ENCODE results near the gene LRFN5. TPM values are rescaled to one million over a fixed set of nuclear protein-coding genes. Genes with fewer than 3 reads are reported as not detected.
"Not testable (repeated sequence)": the region's sequence is repeated elsewhere in the genome, so short reads cannot be mapped to it uniquely, and the experiment has no call there.

Gene LRFN5
- total RNA-seq, result 2.8 TPM

DNA sequence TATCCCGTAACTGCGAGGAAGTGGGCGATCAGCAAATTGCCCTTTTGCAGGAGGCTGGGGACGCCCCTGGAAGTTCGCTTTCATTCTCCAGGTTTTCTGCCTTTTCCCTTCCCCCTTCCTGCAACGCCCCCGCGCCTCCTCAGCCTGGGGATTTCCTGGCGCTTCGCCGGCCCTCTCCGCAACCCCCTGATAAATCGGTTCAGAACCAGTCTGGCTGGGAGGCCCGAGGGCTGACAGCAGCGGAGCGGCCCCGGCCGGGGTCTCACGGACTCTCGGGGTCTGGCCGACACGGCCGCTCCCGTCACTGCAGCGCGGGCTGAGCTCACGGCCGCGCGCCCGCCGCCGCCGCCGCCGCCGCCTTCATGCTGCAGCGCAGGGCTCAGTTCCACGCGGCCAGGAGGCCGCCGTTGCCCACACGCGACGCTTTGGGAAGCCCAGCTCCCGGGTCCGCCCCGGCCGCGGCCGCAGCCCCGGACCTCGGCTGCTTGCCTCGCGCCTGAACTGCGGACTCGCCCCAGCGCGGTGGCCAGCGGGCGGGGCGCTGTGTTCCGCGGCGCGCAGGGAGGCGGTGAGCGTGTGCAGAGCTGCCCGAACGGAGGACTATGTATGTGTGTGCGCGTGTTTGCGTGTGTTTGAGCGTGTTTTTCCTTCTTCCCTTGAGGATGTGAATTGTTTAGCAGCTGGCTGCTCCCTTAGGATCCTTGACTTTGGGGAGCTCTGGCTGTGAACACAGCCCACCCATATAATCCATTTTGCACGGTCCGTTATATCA, at the start of gene LRFN5:
LRFN5 (plus strand) TSS at position 345 of the 772 bp plus-strand sequence.
- DNase-seq (ENCODE audit: low spot score), result no peak

GRCh38 chr14:41558490-41558889, 48.2 kb upstream of the LRFN5 start:
- DNase-seq (ENCODE audit: low spot score), result no peak

DNA sequence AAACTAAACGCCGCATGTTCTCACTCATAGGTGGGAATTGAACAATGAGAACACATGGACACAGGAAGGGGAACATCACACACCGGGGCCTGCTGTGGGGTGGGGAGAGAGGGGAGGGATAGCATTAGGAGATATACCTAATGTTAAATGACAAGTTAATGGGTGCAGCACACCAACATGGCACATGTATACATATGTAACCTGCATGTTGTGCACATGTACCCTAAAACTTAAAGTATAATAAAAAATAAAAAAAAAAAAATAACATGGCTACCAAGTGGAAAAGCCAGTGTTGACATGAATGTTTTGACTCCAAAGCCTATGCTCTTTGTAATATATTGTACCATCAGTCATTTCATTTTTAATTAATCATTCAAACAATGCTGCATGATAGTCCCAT, 39.8 kb upstream of the LRFN5 start:
- not testable (repeated sequence) for DNase-seq (ENCODE audit: low spot score)

GRCh38 chr14:41568979-41569378, 37.7 kb upstream of the LRFN5 start:
- DNase-seq (ENCODE audit: low spot score), result no peak

DNA sequence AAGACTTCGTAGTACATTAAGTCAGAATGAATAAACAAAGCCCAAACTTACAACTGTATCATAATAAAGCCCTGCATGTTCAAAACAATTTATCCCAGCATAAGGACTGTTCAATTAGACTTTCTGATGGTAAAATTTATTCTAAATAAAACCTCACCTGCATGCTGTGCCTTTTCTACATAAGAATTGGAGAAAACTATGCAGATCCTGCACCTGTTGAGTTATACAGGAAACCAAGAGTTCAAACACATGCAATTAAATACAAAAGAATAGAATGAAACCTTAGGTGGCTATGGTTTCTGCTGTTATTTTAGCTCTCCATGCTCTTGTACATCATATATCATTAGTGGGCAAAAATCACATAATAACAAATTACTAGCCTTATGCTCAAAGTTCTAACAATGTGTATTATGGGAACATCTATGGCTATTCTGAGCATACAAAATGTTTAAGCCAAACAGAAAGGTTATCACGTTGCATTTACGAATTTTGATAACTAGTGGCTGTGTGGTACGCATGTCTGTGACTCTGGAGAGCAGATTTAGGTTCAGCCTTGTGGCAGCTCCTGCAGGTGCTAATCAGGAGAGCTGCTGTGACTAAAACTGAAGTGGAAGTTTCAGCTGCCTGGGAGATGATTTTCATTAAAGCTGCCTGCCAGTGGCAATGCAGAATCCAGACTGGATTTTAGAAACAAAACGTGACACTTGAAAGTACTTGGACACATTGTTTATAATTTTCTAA, 36.1 kb upstream of the LRFN5 start:
- no peak for DNase-seq (ENCODE audit: low spot score)

- no peak for DNase-seq (ENCODE audit: low spot score)
Observed at GRCh38 chr14:41586237-41586636, 20.4 kb upstream of the LRFN5 start.

GRCh38 chr14:41597647-41598046, 9.0 kb upstream of the LRFN5 start:
- DNase-seq (ENCODE audit: low spot score), result no peak

DNA sequence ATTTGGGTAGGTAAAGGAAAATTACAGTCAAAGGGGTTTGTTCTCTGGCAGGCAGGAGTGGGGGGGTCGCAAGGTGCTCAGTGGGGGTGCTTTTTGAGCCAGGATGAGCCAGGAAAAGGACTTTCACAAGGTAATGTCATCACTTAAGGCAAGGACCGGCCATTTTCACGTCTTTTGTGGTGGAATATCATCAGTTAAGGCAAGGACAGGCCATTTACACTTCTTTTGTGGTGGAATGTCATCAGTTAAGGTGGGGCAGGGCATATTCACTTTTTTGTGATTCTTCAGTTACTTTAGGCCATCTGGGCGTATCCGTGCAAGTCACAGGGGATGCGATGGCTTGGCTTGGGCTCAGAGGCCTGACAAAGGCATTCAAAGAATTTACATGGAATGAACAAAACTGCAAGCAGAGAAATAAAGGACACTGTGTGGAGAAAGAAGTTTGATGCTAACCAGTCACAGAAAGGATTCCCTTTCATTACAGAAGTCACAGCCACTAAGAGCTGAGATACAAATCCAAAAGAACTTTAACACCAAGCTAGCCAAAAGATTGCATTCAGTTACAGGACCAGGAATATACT, 6.8 kb upstream of the LRFN5 start:
- DNase-seq (ENCODE audit: low spot score), result not testable (repeated sequence)

GRCh38 chr14:41604721-41605531, 1.8 kb upstream of the LRFN5 start:
- DNase-seq (ENCODE audit: low spot score), result no peak

- no peak for DNase-seq (ENCODE audit: low spot score)
Observed at GRCh38 chr14:41605550-41606281, 960 bp upstream of the LRFN5 start.

DNA sequence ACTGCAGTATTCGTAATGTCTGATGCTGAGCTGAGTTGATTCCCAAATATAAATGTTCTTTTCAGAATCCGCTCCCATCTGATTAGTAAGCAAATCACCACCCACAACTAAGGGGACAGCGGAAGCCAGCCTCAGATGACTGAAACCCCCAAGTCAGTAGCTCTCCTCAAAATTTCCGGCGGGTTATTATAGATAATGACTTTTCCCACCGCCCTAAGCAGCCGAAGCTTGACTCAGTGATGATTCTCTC, 469 bp upstream of the LRFN5 start:
- DNase-seq (ENCODE audit: low spot score), result no peak

DNA sequence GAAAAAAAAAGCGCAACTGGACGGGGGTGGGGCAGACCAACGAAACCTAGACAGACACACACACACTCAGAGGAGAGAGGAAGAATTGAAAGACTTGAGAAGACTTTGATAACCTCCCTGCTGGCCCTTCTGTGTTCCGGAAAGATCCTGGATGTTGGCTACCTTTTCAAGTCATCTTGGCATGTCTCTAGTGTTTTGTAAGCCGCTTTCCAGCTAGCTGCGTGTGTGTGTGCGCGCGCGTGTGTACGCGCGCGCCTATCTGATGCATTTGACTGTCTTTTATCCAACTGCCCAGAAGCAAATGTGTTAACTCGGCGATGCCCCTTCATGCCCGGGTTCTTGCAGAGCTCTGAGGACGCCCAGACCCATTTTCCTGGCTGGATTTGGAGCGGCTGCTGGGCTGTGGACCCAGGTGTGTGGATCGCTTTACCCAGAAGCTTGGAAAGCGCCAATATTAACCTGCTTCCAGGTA, 664 bp downstream of the LRFN5 start:
- DNase-seq (ENCODE audit: low spot score), result no peak

DNA sequence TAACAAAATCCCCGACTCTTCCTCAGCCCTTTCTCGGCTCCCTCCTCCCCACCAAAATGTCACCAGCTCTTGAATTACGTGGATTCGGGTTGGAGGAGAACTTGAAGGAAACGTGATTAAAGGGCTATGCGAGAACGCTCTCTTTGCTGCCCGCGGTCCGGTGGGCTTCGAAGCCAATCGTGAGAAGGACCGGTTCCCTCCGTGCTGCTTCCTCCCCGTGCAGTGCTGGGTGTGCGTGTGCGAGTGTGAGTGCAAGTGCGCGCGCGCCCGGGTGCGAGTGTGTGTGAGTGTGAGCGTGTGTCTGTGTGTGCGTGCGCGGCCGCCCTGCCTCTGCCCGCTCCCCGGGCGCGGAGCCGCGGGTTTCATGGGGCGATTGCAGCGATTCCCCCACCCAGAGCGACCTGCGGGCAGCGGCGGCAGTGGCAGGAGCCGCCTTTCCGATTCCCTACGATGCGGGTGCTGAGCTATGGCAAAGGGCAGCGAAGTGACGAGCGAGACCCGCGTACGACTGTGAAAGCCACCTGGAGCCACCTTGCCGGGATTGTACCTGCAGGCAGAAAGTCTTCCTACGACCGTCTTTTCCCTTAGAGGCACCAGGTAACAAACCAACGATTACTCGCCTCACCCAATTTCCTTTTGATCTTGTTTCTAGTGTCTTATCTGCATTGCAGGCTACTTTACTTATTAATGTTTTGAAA, 1.4 kb downstream of the LRFN5 start:
- no peak for DNase-seq (ENCODE audit: low spot score)

DNA sequence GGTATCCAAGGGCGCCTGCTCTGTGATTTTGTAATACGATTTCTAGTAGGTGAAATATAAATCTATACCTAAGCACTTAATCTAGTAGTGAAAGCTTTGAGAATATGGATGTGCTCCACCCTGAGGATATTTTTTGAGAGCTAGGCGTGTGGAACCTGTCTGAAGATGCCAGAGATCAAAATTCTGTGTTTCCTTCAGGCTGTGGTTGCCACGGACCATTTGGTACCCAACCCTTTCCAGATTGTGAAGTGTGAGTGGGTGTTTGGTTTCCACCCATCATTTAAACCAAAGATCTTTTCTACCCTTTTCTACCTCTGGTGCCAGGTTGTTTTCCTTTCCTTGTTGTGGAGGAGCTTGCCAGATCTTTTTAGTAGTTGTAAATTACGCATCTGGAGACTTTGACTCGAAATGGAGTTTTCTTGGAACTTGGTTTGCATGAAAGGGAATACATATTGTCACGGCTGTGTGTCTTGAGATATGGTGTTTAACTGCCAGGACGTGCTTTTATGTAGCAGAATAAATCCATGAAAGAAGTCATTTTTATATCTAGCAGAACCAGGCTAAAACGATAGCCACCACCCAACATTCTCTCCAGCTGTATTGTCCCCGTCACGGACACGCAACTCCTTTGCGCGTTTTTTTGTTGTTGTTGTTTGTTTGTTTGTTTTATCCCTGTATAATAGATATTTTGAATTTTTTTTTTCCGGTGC, 2.2 kb downstream of the LRFN5 start:
- DNase-seq (ENCODE audit: low spot score), result no peak

- DNase-seq (ENCODE audit: low spot score), result no peak
Observed at GRCh38 chr14:41609704-41610183, 3.1 kb downstream of the LRFN5 start.

GRCh38 chr14:41615011-41615595, 8.4 kb downstream of the LRFN5 start:
- no peak for DNase-seq (ENCODE audit: low spot score)

GRCh38 chr14:41623736-41624135, 17.1 kb downstream of the LRFN5 start:
- no peak for DNase-seq (ENCODE audit: low spot score)

DNA sequence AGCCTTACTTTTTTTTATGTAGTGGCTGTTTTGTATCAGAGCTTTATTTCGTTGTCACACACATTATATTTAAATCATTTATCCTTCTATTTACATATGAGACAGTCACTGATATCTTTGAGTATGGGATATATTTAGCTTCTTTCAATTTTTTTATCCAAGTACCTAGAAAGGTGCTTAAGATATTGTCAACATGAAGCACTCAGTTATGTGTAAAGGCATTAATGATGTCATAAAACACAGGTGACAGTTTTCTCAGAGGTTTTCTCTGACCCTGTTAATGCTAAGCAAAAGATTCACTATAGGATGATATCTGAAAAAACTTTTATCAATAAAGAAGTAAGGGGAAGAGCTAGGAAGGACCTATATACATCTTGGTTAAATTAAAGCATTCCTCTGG, 23.2 kb downstream of the LRFN5 start:
- DNase-seq (ENCODE audit: low spot score), result no peak

- DNase-seq (ENCODE audit: low spot score), result no peak
Observed at GRCh38 chr14:41634286-41634685, 27.6 kb downstream of the LRFN5 start.
